ENCODE data around the gene CABP2. TPM values are rescaled to one million over a fixed set of nuclear protein-coding genes. Genes with fewer than 3 reads are reported as not detected.
"Not testable (repeated sequence)": the region's sequence is repeated elsewhere in the genome, so short reads cannot be mapped to it uniquely, and the experiment has no call there.

Gene CABP2
- total RNA-seq, 1 experiment from 2014 or later = not detected

GRCh38 chr11:67522338-67522737 is 908 bp downstream of the CABP2 start:
- Histone ChIP-seq H3K4me2 (ENCODE audit: low read depth, low read length, poor library complexity, severe bottlenecking) (no peak overlapping the region), H3K9me3 (ENCODE audit: low read length) (no peaks in the 10 kb centered on the region), H3K4me3 (ENCODE audit: low read length) (no peak overlapping the region), H3K36me3 (ENCODE audit: insufficient read depth, low read length) (no peaks in the 10 kb centered on the region), H3K4me1 (ENCODE audit: low read length) (no peaks in the 10 kb centered on the region), H3K9ac (ENCODE audit: low read length) (no peak overlapping the region), H2AFZ (ENCODE audit: low read length) (no peak overlapping the region), H3K27ac (ENCODE audit: low read length) (no peak overlapping the region), H3K27me3 (ENCODE audit: low read length) (no peaks in the 10 kb centered on the region), H4K20me1 (ENCODE audit: insufficient read depth, low read depth, low read length) (no peaks in the 10 kb centered on the region), H3K9me2 (replicated peaks; ENCODE audit: insufficient read depth, low read length) (no peaks in the 10 kb centered on the region), H3K79me2 (ENCODE audit: low read length) (no peaks in the 10 kb centered on the region)
- DNase-seq = no peak

- H3K27me3 ChIP-seq (ENCODE audit: low read length) = no peaks in the 10 kb centered on the region
- H2AFZ ChIP-seq (ENCODE audit: low read length) = no peak overlapping the region
- H3K9ac ChIP-seq (ENCODE audit: low read length) = no peak overlapping the region
- H3K27ac ChIP-seq (ENCODE audit: low read length) = no peak overlapping the region
- no peaks in the 10 kb centered on the region for H3K36me3 ChIP-seq (ENCODE audit: insufficient read depth, low read length)
- no peaks in the 10 kb centered on the region for H3K9me3 ChIP-seq (ENCODE audit: low read length)
- no peak overlapping the region for H3K4me2 ChIP-seq (ENCODE audit: low read depth, low read length, poor library complexity, severe bottlenecking)
- no peaks in the 10 kb centered on the region for H3K9me2 ChIP-seq (replicated peaks; ENCODE audit: insufficient read depth, low read length)
- H3K4me1 ChIP-seq (ENCODE audit: low read length) = no peaks in the 10 kb centered on the region
- no peaks in the 10 kb centered on the region for H3K79me2 ChIP-seq (ENCODE audit: low read length)
- H3K4me3 ChIP-seq (ENCODE audit: low read length) = no peak overlapping the region
- DNase-seq = no peak
- no peaks in the 10 kb centered on the region for H4K20me1 ChIP-seq (ENCODE audit: insufficient read depth, low read depth, low read length)
These were observed 1.3 kb downstream of the CABP2 start for GRCh38 chr11:67521924-67522323.

GRCh38 chr11:67520856-67521824 is 2.1 kb downstream of the CABP2 start:
- no peak for DNase-seq
- no peaks in the 10 kb centered on the region for H3K79me2 ChIP-seq (ENCODE audit: low read length)
- no peaks in the 10 kb centered on the region for H3K9me2 ChIP-seq (replicated peaks; ENCODE audit: insufficient read depth, low read length)
- H3K4me3 ChIP-seq (ENCODE audit: low read length) = no peak overlapping the region
- H3K27me3 ChIP-seq (ENCODE audit: low read length) = no peaks in the 10 kb centered on the region
- no peaks in the 10 kb centered on the region for H3K9me3 ChIP-seq (ENCODE audit: low read length)
- H3K9ac ChIP-seq (ENCODE audit: low read length) = no peak overlapping the region
- H2AFZ ChIP-seq (ENCODE audit: low read length) = no peak overlapping the region
- H3K27ac ChIP-seq (ENCODE audit: low read length) = no peak overlapping the region
- H3K4me2 ChIP-seq (ENCODE audit: low read depth, low read length, poor library complexity, severe bottlenecking) = no peak overlapping the region
- no peaks in the 10 kb centered on the region for H3K4me1 ChIP-seq (ENCODE audit: low read length)
- H3K36me3 ChIP-seq (ENCODE audit: insufficient read depth, low read length) = no peaks in the 10 kb centered on the region
- H4K20me1 ChIP-seq (ENCODE audit: insufficient read depth, low read depth, low read length) = no peaks in the 10 kb centered on the region

- no peak for DNase-seq
- Histone ChIP-seq H3K4me2 (ENCODE audit: low read depth, low read length, poor library complexity, severe bottlenecking) (no peak overlapping the region), H3K4me3 (ENCODE audit: low read length) (no peak overlapping the region), H3K9me3 (ENCODE audit: low read length) (no peaks in the 10 kb centered on the region), H3K36me3 (ENCODE audit: insufficient read depth, low read length) (no peaks in the 10 kb centered on the region), H3K27ac (ENCODE audit: low read length) (no peak overlapping the region), H4K20me1 (ENCODE audit: insufficient read depth, low read depth, low read length) (no peaks in the 10 kb centered on the region), H3K79me2 (ENCODE audit: low read length) (no peaks in the 10 kb centered on the region), H3K9ac (ENCODE audit: low read length) (no peak overlapping the region), H3K27me3 (ENCODE audit: low read length) (no peaks in the 10 kb centered on the region), H3K9me2 (replicated peaks; ENCODE audit: insufficient read depth, low read length) (no peaks in the 10 kb centered on the region), H2AFZ (ENCODE audit: low read length) (no peak overlapping the region), H3K4me1 (ENCODE audit: low read length) (no peaks in the 10 kb centered on the region)
These were observed 3.5 kb downstream of the CABP2 start for GRCh38 chr11:67519726-67520125.

- no peak overlapping the region for H3K4me2 ChIP-seq (ENCODE audit: low read depth, low read length, poor library complexity, severe bottlenecking)
- no peaks in the 10 kb centered on the region for H3K79me2 ChIP-seq (ENCODE audit: low read length)
- no peaks in the 10 kb centered on the region for H3K4me1 ChIP-seq (ENCODE audit: low read length)
- H3K27me3 ChIP-seq (ENCODE audit: low read length) = no peaks in the 10 kb centered on the region
- H3K27ac ChIP-seq (ENCODE audit: low read length) = no peak overlapping the region
- no peaks in the 10 kb centered on the region for H3K36me3 ChIP-seq (ENCODE audit: insufficient read depth, low read length)
- no peak for DNase-seq
- H3K9me2 ChIP-seq (replicated peaks; ENCODE audit: insufficient read depth, low read length) = no peaks in the 10 kb centered on the region
- H2AFZ ChIP-seq (ENCODE audit: low read length) = no peak overlapping the region
- no peaks in the 10 kb centered on the region for H4K20me1 ChIP-seq (ENCODE audit: insufficient read depth, low read depth, low read length)
- no peak overlapping the region for H3K4me3 ChIP-seq (ENCODE audit: low read length)
- H3K9me3 ChIP-seq (ENCODE audit: low read length) = no peaks in the 10 kb centered on the region
- H3K9ac ChIP-seq (ENCODE audit: low read length) = no peak overlapping the region
These were observed 5.3 kb downstream of the CABP2 start for GRCh38 chr11:67517784-67518552.

- no peaks in the 10 kb centered on the region for H3K4me1 ChIP-seq (ENCODE audit: low read length)
- H3K9ac ChIP-seq (ENCODE audit: low read length) = no peak overlapping the region
These were observed 6.4 kb downstream of the CABP2 start for GRCh38 chr11:67516806-67517205.

GRCh38 chr11:67514116-67514515 is 9.1 kb downstream of the CABP2 start:
- no peak overlapping the region for H3K9ac ChIP-seq (ENCODE audit: low read length)
- H3K27ac ChIP-seq (ENCODE audit: low read length) = no peak overlapping the region
- H3K27me3 ChIP-seq (ENCODE audit: low read length) = no peaks in the 10 kb centered on the region
- no peak overlapping the region for H2AFZ ChIP-seq (ENCODE audit: low read length)
- peaks cover 12% of the 10 kb centered on the region for H3K4me1 ChIP-seq (ENCODE audit: low read length)
- no peak overlapping the region for H3K4me3 ChIP-seq (ENCODE audit: low read length)
- H3K4me2 ChIP-seq (ENCODE audit: low read depth, low read length, poor library complexity, severe bottlenecking) = no peak overlapping the region
- H3K9me3 ChIP-seq (ENCODE audit: low read length) = no peaks in the 10 kb centered on the region
- H3K36me3 ChIP-seq (ENCODE audit: insufficient read depth, low read length) = no peaks in the 10 kb centered on the region
- H4K20me1 ChIP-seq (ENCODE audit: insufficient read depth, low read depth, low read length) = no peaks in the 10 kb centered on the region
- no peaks in the 10 kb centered on the region for H3K9me2 ChIP-seq (replicated peaks; ENCODE audit: insufficient read depth, low read length)
- no peaks in the 10 kb centered on the region for H3K79me2 ChIP-seq (ENCODE audit: low read length)
- DNase-seq = no peak

More at GRCh38 chr11:67516806-67517205, 6.4 kb downstream of the CABP2 start:
- Histone ChIP-seq H3K79me2 (ENCODE audit: low read length) (no peaks in the 10 kb centered on the region), H3K4me2 (ENCODE audit: low read depth, low read length, poor library complexity, severe bottlenecking) (no peak overlapping the region), H4K20me1 (ENCODE audit: insufficient read depth, low read depth, low read length) (no peaks in the 10 kb centered on the region), H3K9me3 (ENCODE audit: low read length) (no peaks in the 10 kb centered on the region), H3K36me3 (ENCODE audit: insufficient read depth, low read length) (no peaks in the 10 kb centered on the region), H3K27me3 (ENCODE audit: low read length) (no peaks in the 10 kb centered on the region), H3K4me3 (ENCODE audit: low read length) (no peak overlapping the region), H2AFZ (ENCODE audit: low read length) (no peak overlapping the region), H3K27ac (ENCODE audit: low read length) (no peak overlapping the region), H3K9me2 (replicated peaks; ENCODE audit: insufficient read depth, low read length) (no peaks in the 10 kb centered on the region)
- DNase-seq = no peak

- not testable (repeated sequence) for H3K4me2 ChIP-seq (ENCODE audit: low read depth, low read length, poor library complexity, severe bottlenecking); H3K4me3 ChIP-seq (ENCODE audit: low read length); H3K79me2 ChIP-seq (ENCODE audit: low read length); H3K9me2 ChIP-seq (replicated peaks; ENCODE audit: insufficient read depth, low read length); DNase-seq; H3K36me3 ChIP-seq (ENCODE audit: insufficient read depth, low read length); H3K9ac ChIP-seq (ENCODE audit: low read length); H2AFZ ChIP-seq (ENCODE audit: low read length); H3K9me3 ChIP-seq (ENCODE audit: low read length); H4K20me1 ChIP-seq (ENCODE audit: insufficient read depth, low read depth, low read length); H3K27me3 ChIP-seq (ENCODE audit: low read length); H3K27ac ChIP-seq (ENCODE audit: low read length)
- peaks cover 26% of the 10 kb centered on the region for H3K4me1 ChIP-seq (ENCODE audit: low read length)
These were observed 11.7 kb downstream of the CABP2 start for GRCh38 chr11:67511558-67511957.

Data from Karpas-422 (cell line).